Suprapubic skin (tissue), 3 donors: ENCODE measurements around the gene BICD1.

Source experiments
- POLR2A ChIP-seq, 2 donors: fragments of 450-650 bp; IDR thresholded peaks; one replicate each; pipeline ENCODE4 v1.6.1; 2017; ENCODE audit warnings: antibody characterized with exemption in 2 of 2, mild to moderate bottlenecking in 2 of 2, moderate library complexity in 2 of 2
- TF ChIP-seq, protein P1 (sequence below), 2 donors: fragments of 200-600 bp in 1 of 2; fragments of 450-650 bp in 1 of 2; sonication (generic) in 1 of 2; IDR thresholded peaks; one replicate each; pipeline ENCODE4 v1.5.1; 2016 to 2019; ENCODE audit warnings: antibody characterized with exemption in 2 of 2, mild to moderate bottlenecking in 1 of 2, moderate library complexity in 1 of 2

DNA sequence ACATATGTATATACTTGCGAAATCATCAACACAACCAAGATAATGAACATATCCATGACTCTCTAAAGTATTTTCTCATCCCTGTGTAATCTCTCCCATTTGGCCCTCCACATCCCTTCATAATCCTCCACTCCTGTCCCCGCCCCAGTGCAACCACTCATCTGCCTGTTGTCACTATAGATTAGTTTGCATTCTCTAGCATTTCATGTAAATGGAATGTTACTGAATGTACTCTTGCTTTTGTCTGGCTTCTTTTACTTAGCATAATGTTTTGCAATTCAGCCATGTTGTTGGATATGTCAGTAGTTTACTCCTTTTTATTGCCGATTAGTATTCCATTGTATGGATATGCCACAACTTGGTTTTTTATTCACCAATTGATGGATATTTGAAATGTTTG lies 99.1 kb downstream of the BICD1 start:
- TF ChIP-seq, protein P1, sequence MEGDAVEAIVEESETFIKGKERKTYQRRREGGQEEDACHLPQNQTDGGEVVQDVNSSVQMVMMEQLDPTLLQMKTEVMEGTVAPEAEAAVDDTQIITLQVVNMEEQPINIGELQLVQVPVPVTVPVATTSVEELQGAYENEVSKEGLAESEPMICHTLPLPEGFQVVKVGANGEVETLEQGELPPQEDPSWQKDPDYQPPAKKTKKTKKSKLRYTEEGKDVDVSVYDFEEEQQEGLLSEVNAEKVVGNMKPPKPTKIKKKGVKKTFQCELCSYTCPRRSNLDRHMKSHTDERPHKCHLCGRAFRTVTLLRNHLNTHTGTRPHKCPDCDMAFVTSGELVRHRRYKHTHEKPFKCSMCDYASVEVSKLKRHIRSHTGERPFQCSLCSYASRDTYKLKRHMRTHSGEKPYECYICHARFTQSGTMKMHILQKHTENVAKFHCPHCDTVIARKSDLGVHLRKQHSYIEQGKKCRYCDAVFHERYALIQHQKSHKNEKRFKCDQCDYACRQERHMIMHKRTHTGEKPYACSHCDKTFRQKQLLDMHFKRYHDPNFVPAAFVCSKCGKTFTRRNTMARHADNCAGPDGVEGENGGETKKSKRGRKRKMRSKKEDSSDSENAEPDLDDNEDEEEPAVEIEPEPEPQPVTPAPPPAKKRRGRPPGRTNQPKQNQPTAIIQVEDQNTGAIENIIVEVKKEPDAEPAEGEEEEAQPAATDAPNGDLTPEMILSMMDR (IDR thresholded peaks at IDR 0.05): no peak
- TF ChIP-seq POLR2A (IDR thresholded peaks at IDR 0.05): no peak
